CD14-positive monocyte (primary cell): ENCODE results near the gene FAM89A. TPM values are rescaled to one million over a fixed set of nuclear protein-coding genes. Genes with fewer than 3 reads are reported as not detected.

Experiments used
- DNase-seq, 3 donors: peaks; one replicate each; pipeline ENCODE4 v3.0.0-alpha.2; 2011 to 2022
- H2AFZ ChIP-seq: 2 replicates; pipeline ENCODE4 v1.6.0; 2012; ENCODE audit warnings: mild to moderate bottlenecking, low read depth, low read length, inconsistent platforms; ENCODE audit not compliant: insufficient read depth, poor library complexity, severe bottlenecking
- H3K27ac ChIP-seq, 2 donors: 1 replicate in 1 of 2; 2 replicates in 1 of 2; pipeline ENCODE4 v1.5.1; 2012 to 2013; ENCODE audit warnings: low read length in 2 of 2, control low read depth in 1 of 2, inconsistent platforms in 1 of 2, low read depth in 1 of 2, mild to moderate bottlenecking in 1 of 2
- H3K27me3 ChIP-seq, 2 donors: one replicate each; pipeline versions ENCODE4 v1.6.0 to v1.6.1; 2011 to 2013; ENCODE audit warnings: low read length in 2 of 2; ENCODE audit not compliant: control insufficient read depth in 2 of 2, insufficient read depth in 2 of 2
- H3K36me3 ChIP-seq, 2 donors: replicated peaks in 1 of 2; 1 replicate in 1 of 2; 2 replicates in 1 of 2; pipeline versions ENCODE4 v1.5.1 to v1.6.1; 2012 to 2013; ENCODE audit warnings: low read length in 2 of 2, control low read depth in 1 of 2, inconsistent platforms in 1 of 2, mild to moderate bottlenecking in 1 of 2; ENCODE audit not compliant: insufficient read depth in 2 of 2, control insufficient read depth in 1 of 2
- H3K4me1 ChIP-seq, 2 donors: 1 replicate in 1 of 2; 2 replicates in 1 of 2; pipeline versions ENCODE4 v1.5.1 to v1.6.1; 2012 to 2013; ENCODE audit warnings: low read length in 2 of 2, control low read depth in 1 of 2, inconsistent platforms in 1 of 2, mild to moderate bottlenecking in 1 of 2, moderate library complexity in 1 of 2; ENCODE audit not compliant: insufficient read depth in 2 of 2, control insufficient read depth in 1 of 2
- H3K4me2 ChIP-seq: replicated peaks from 2 replicates; pipeline ENCODE3; 2012; ENCODE audit warnings: low read length, moderate library complexity, mild to moderate bottlenecking; ENCODE audit not compliant: poor library complexity, severe bottlenecking; ENCODE audit errors: extremely low read depth
- H3K4me3 ChIP-seq, 3 experiments: fragments of 200-600 bp in 1 of 3; sonication (generic) in 1 of 3; replicated peaks in 1 of 3; 1 replicate in 2 of 3; 2 replicates in 1 of 3; pipeline ENCODE4 v1.5.1; 2011 to 2013; ENCODE audit warnings: low read length in 3 of 3, mild to moderate bottlenecking in 3 of 3, control low read depth in 2 of 3, low read depth in 2 of 3, inconsistent platforms in 1 of 3, moderate library complexity in 1 of 3
- H3K79me2 ChIP-seq: 2 replicates; pipeline ENCODE4 v1.6.0; 2012; ENCODE audit warnings: mild to moderate bottlenecking, control low read depth, inconsistent platforms, low read length, moderate library complexity; ENCODE audit not compliant: insufficient read depth
- H3K9ac ChIP-seq: 2 replicates; pipeline ENCODE4 v1.6.0; 2017; ENCODE audit warnings: low read length, mild to moderate bottlenecking; ENCODE audit not compliant: insufficient read depth, poor library complexity, severe bottlenecking
- H3K9me3 ChIP-seq, 2 donors: replicated peaks in 1 of 2; 1 replicate in 1 of 2; 2 replicates in 1 of 2; pipeline versions ENCODE4 v1.5.1 to v1.6.1; 2012 to 2013; ENCODE audit warnings: low read length in 2 of 2, control low read depth in 1 of 2; ENCODE audit not compliant: control insufficient read depth in 1 of 2, insufficient read depth in 1 of 2
- H4K20me1 ChIP-seq: 2 replicates; pipeline ENCODE4 v1.6.0; 2012; ENCODE audit warnings: mild to moderate bottlenecking, low read length, control low read depth, moderate library complexity; ENCODE audit not compliant: insufficient read depth
- H3K27ac Mint-ChIP-seq, 7 donors: one replicate each; pipeline ENCODE4 v1.8.0; 2020; ENCODE audit warnings: mild to moderate bottlenecking in 7 of 7, mixed read lengths in 7 of 7, moderate library complexity in 6 of 7, inconsistent platforms in 2 of 7
- H3K27me3 Mint-ChIP-seq, 3 donors: one replicate each; pipeline ENCODE4 v1.8.0; 2021 to 2022; ENCODE audit warnings: low read depth in 3 of 3, mild to moderate bottlenecking in 3 of 3, mixed read lengths in 3 of 3, moderate library complexity in 3 of 3, inconsistent platforms in 1 of 3
- H3K36me3 Mint-ChIP-seq, 2 donors: one replicate each; pipeline ENCODE4 v1.8.0; 2020; ENCODE audit warnings: mixed read lengths in 2 of 2, inconsistent platforms in 1 of 2, mild to moderate bottlenecking in 1 of 2
- H3K4me1 Mint-ChIP-seq: one replicate; pipeline ENCODE4 v1.8.0; 2020; ENCODE audit warnings: mild to moderate bottlenecking, mixed read lengths
- H3K4me3 Mint-ChIP-seq, 2 donors: one replicate each; pipeline ENCODE4 v1.8.0; 2020; ENCODE audit warnings: mild to moderate bottlenecking in 2 of 2, mixed read lengths in 2 of 2, moderate library complexity in 1 of 2
- H3K9me3 Mint-ChIP-seq, 7 donors: one replicate each; pipeline ENCODE4 v1.8.0; 2020 to 2022; ENCODE audit warnings: mixed read lengths in 7 of 7, mild to moderate bottlenecking in 6 of 7, moderate library complexity in 6 of 7, inconsistent platforms in 2 of 7
- CTCF ChIP-seq: fragments of 200-600 bp; IDR thresholded peaks from one replicate; pipeline ENCODE4 v1.8.0; 2022; ENCODE audit warnings: antibody characterized with exemption, mild to moderate bottlenecking
- WGBS: methylation state at CpG from one replicate; pipeline ENCODE4 v1.1.5; 2013; ENCODE audit warnings: missing lambda C conversion rate; ENCODE audit not compliant: insufficient coverage; 5-methylcytosine and 5-hydroxymethylcytosine counted together
- intact Hi-C, 2 donors: fragments of 100-400 bp; cut with micrococcal nuclease; formaldehyde crosslinking; loops; one replicate each; pipeline versions ENCODE4 v1.15.0 to v1.15.1; 2023
- polyA plus RNA-seq, 3 donors: library from polyadenylated mRNA; depleted of rRNA in 1 of 3; unstranded in 2 of 3; stranded (reverse) in 1 of 3; fragments of 300-500 nt in 2 of 3; fragments of >200 nt in 1 of 3; fragmentation: Illumina TruSeq in 2 of 3; gene quantifications; 1 replicate in 2 of 3; 2 replicates in 1 of 3; pipeline ENCODE4 v1.2.3, GENCODE V29; 2012 to 2021

FAM89A gene
- polyA plus RNA-seq, 3 donors, result 2.0 to 11.7 (median 4.4) TPM

- Mint-ChIP-seq H3K27me3 (peaks cover 0 to 3% (median 0%) of the 10 kb centered on the region in 3 donors), H3K27ac (peak overlapping the region in 6 of 7 donors; percentile 27 to 85 (median 67)), H3K9me3 (peaks cover 0 to 2% (median 0%) of the 10 kb centered on the region in 7 donors), H3K4me1 (peaks cover 28% of the 10 kb centered on the region), H3K36me3 (peaks cover 4 to 8% of the 10 kb centered on the region in 2 donors), H3K4me3 (peak overlapping the region; percentile 79 to 88)
- H3K27me3 ChIP-seq, result no peaks in the 10 kb centered on the region
- DNase-seq, result peak; percentile 35 to 54 (median 48)
- H3K79me2 ChIP-seq, result no peaks in the 10 kb centered on the region
- no peak overlapping the region for H3K9ac ChIP-seq
- H3K36me3 ChIP-seq, result no peaks in the 10 kb centered on the region
- peak overlapping the region; percentile 44 for H2AFZ ChIP-seq
- peak overlapping the region in 1 of 3 experiments; percentile 63 for H3K4me3 ChIP-seq
- H3K9me3 ChIP-seq, result no peaks in the 10 kb centered on the region
- intact Hi-C loops, result no loop called here
- no peak for TF ChIP-seq CTCF
- H4K20me1 ChIP-seq, result no peaks in the 10 kb centered on the region
- peak overlapping the region in 1 of 2 donors; percentile 52 for H3K27ac ChIP-seq
- peak overlapping the region; percentile 68 for H3K4me2 ChIP-seq
- peaks cover 25 to 27% of the 10 kb centered on the region in 2 donors for H3K4me1 ChIP-seq
- WGBS, result 42% methylated on average over 14 of the region's 14 CpGs
Measured at GRCh38 chr1:231020139-231020601, 19.9 kb downstream of the FAM89A start.

- peak overlapping the region in 2 of 7 donors; percentile 50 to 85 for H3K27ac Mint-ChIP-seq
- DNase-seq, result no peak
- peak overlapping the region in 1 of 3 experiments; percentile 63 for H3K4me3 ChIP-seq
Measured at GRCh38 chr1:231019711-231020110, 20.3 kb downstream of the FAM89A start.

More at GRCh38 chr1:231019711-231020110, 20.3 kb downstream of the FAM89A start:
- H3K4me1 ChIP-seq, result peaks cover 25 to 27% of the 10 kb centered on the region in 2 donors
- H3K9me3 ChIP-seq, result no peaks in the 10 kb centered on the region
- peak overlapping the region; percentile 79 to 88 for H3K4me3 Mint-ChIP-seq
- no peaks in the 10 kb centered on the region for H4K20me1 ChIP-seq
- H3K27me3 ChIP-seq, result no peaks in the 10 kb centered on the region
- H3K4me2 ChIP-seq, result peak overlapping the region; percentile 68
- H3K4me1 Mint-ChIP-seq, result peaks cover 28% of the 10 kb centered on the region
- 92% methylated on average over 14 of the region's 14 CpGs for WGBS
- peaks cover 4 to 8% of the 10 kb centered on the region in 2 donors for H3K36me3 Mint-ChIP-seq
- no peaks in the 10 kb centered on the region for H3K79me2 ChIP-seq
- H3K9me3 Mint-ChIP-seq, result peaks cover 0 to 2% (median 0%) of the 10 kb centered on the region in 7 donors
- TF ChIP-seq CTCF, result no peak
- H3K27me3 Mint-ChIP-seq, result peaks cover 0 to 3% (median 0%) of the 10 kb centered on the region in 3 donors
- no peak overlapping the region for H3K9ac ChIP-seq
- intact Hi-C loops, result no loop called here
- H2AFZ ChIP-seq, result peak overlapping the region; percentile 44
- H3K27ac ChIP-seq, result peak overlapping the region in 1 of 2 donors; percentile 52
- H3K36me3 ChIP-seq, result no peaks in the 10 kb centered on the region
